Testis (tissue), 2 donors: ENCODE results near the gene SLX4IP.

ENCODE experiments used
- POLR2A ChIP-seq: fragments of 450-650 bp; IDR thresholded peaks from one replicate; pipeline ENCODE4 v1.6.1; 2017; ENCODE audit warnings: antibody characterized with exemption, mild to moderate bottlenecking, moderate library complexity
- TF ChIP-seq, protein P1 (sequence below), 3 experiments: fragments of 450-650 bp in 2 of 3; fragments of 200-600 bp in 1 of 3; sonication (generic) in 1 of 3; IDR thresholded peaks; one replicate each; pipeline ENCODE4 v1.5.1; 2016 to 2019; ENCODE audit warnings: antibody characterized with exemption in 3 of 3, mild to moderate bottlenecking in 2 of 3, moderate library complexity in 1 of 3

DNA sequence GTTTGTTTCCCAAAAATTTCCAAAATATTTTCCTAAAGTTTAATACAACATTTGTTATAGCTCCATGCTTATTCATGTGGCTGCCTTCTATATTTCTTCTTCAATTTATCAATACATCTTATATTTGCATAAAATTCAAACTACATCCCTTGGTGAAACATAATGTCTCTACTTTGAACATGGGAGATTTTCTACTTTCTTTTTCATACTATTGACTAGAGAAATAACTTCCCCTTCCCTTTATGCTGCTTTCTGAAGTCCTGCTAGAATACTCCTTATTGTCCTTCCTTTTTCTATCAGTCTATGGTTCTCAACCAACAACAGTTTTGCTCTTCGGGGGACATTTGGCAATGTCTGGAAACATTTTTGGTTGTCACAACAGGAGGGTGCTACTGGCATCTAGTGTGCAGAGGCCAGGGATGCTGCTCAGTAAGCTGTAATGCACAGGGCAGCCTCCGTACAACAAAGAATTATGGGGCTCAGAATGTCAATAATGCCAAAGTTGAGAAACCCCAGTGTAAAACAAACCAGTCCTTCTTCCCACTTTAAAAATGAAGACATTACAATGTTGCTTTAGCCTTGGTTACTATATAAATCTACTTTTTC lies 31.0 kb upstream of the SLX4IP start:
- TF ChIP-seq, protein P1, sequence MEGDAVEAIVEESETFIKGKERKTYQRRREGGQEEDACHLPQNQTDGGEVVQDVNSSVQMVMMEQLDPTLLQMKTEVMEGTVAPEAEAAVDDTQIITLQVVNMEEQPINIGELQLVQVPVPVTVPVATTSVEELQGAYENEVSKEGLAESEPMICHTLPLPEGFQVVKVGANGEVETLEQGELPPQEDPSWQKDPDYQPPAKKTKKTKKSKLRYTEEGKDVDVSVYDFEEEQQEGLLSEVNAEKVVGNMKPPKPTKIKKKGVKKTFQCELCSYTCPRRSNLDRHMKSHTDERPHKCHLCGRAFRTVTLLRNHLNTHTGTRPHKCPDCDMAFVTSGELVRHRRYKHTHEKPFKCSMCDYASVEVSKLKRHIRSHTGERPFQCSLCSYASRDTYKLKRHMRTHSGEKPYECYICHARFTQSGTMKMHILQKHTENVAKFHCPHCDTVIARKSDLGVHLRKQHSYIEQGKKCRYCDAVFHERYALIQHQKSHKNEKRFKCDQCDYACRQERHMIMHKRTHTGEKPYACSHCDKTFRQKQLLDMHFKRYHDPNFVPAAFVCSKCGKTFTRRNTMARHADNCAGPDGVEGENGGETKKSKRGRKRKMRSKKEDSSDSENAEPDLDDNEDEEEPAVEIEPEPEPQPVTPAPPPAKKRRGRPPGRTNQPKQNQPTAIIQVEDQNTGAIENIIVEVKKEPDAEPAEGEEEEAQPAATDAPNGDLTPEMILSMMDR (IDR thresholded peaks at IDR 0.05): no peak
- TF ChIP-seq POLR2A: no peak
